Measurements from ENCODE around the gene TMCO4.
A peak's percentile ranks its signal among the peaks of the same experiment; 100 is the strongest.

TMCO4 gene

GRCh38 chr1:19774180-19774785, 25.4 kb downstream of the TMCO4 start:
- DNase-seq, result no peak

- no peak for DNase-seq
These were observed 26.2 kb downstream of the TMCO4 start for GRCh38 chr1:19773485-19773884.

- no peak for DNase-seq
These were observed 27.7 kb downstream of the TMCO4 start for GRCh38 chr1:19772053-19772452.

- no peak for DNase-seq
These were observed 28.4 kb downstream of the TMCO4 start for GRCh38 chr1:19771350-19771749.

GRCh38 chr1:19770436-19771190, 29.1 kb downstream of the TMCO4 start:
- DNase-seq, result no peak

- DNase-seq, result no peak
These were observed 30.3 kb downstream of the TMCO4 start for GRCh38 chr1:19769211-19769932.

GRCh38 chr1:19768353-19769210, 31.1 kb downstream of the TMCO4 start:
- DNase-seq, result no peak

GRCh38 chr1:19765623-19766022, 34.1 kb downstream of the TMCO4 start:
- DNase-seq, result no peak

- DNase-seq, result no peak
These were observed 34.9 kb downstream of the TMCO4 start for GRCh38 chr1:19764848-19765247.

- peak; percentile 3 for DNase-seq
These were observed 37.4 kb downstream of the TMCO4 start for GRCh38 chr1:19762175-19762779.

- DNase-seq, result no peak
These were observed 40.0 kb downstream of the TMCO4 start for GRCh38 chr1:19759740-19760089.

GRCh38 chr1:19758227-19758830, 41.4 kb downstream of the TMCO4 start:
- DNase-seq, result no peak

- DNase-seq, result no peak
These were observed 42.1 kb downstream of the TMCO4 start for GRCh38 chr1:19757641-19758040.

GRCh38 chr1:19756480-19756879, 43.2 kb downstream of the TMCO4 start:
- no peak for DNase-seq

- DNase-seq, result no peak
These were observed 45.2 kb downstream of the TMCO4 start for GRCh38 chr1:19754482-19754881.

GRCh38 chr1:19752083-19752696, 47.5 kb downstream of the TMCO4 start:
- DNase-seq, result no peak

GRCh38 chr1:19750882-19751276, 48.8 kb downstream of the TMCO4 start:
- no peak for DNase-seq

- DNase-seq, result no peak
These were observed 49.4 kb downstream of the TMCO4 start for GRCh38 chr1:19750101-19750881.

- no peak for DNase-seq
These were observed 50.0 kb downstream of the TMCO4 start for GRCh38 chr1:19749685-19750084.

- no peak for DNase-seq
These were observed 52.0 kb downstream of the TMCO4 start for GRCh38 chr1:19747761-19748160.

GRCh38 chr1:19744886-19745285, 54.8 kb downstream of the TMCO4 start:
- DNase-seq, result no peak
